MM.1S (cell line): Measurements from ENCODE around the gene THEM4.
A peak's percentile ranks its signal among the peaks of the same experiment; 100 is the strongest.

Source experiments
- DNase-seq: peaks from one replicate; pipeline ENCODE4 v3.0.0-alpha.2; 2015
- H2AFZ ChIP-seq: fragments of 300-600 bp; sonication (generic); 2 replicates; pipeline ENCODE4 v1.6.0; 2016; ENCODE audit warnings: antibody characterized with exemption, low read length
- H3F3A ChIP-seq: fragments of 300-600 bp; sonication (generic); 2 replicates; pipeline ENCODE4 v1.6.1; 2016; ENCODE audit warnings: mild to moderate bottlenecking, antibody characterized with exemption, low read length, moderate library complexity, mixed read lengths; ENCODE audit not compliant: insufficient read depth
- H3K27ac ChIP-seq: fragments of 300-600 bp; sonication (generic); 2 replicates; pipeline ENCODE4 v1.5.1; 2016; ENCODE audit warnings: mild to moderate bottlenecking, low read length
- H3K27me3 ChIP-seq: fragments of 300-600 bp; sonication (generic); replicated peaks from 2 replicates; pipeline ENCODE4 v1.6.0; 2016; ENCODE audit warnings: low read length; ENCODE audit not compliant: insufficient read depth
- H3K36me3 ChIP-seq: fragments of 300-600 bp; sonication (generic); replicated peaks from 2 replicates; pipeline ENCODE4 v1.6.1; 2016; ENCODE audit warnings: mild to moderate bottlenecking, low read length, mixed read lengths; ENCODE audit not compliant: insufficient read depth
- H3K4me1 ChIP-seq: fragments of 300-600 bp; sonication (generic); 2 replicates; pipeline ENCODE4 v1.6.1; 2016; ENCODE audit warnings: low read length, mixed read lengths
- H3K4me2 ChIP-seq: fragments of 300-600 bp; sonication (generic); 2 replicates; pipeline ENCODE4 v1.6.0; 2016; ENCODE audit warnings: low read depth, low read length
- H3K4me3 ChIP-seq: fragments of 300-600 bp; sonication (generic); 2 replicates; pipeline ENCODE4 v1.5.1; 2016; ENCODE audit warnings: low read length, mixed read lengths
- H3K79me2 ChIP-seq: fragments of 300-600 bp; sonication (generic); 2 replicates; pipeline ENCODE4 v1.6.1; 2016; ENCODE audit warnings: mixed run types, low read length, mixed read lengths
- H3K9ac ChIP-seq: fragments of 300-600 bp; sonication (generic); 2 replicates; pipeline ENCODE4 v1.6.1; 2016; ENCODE audit warnings: low read length, mixed read lengths
- H3K9me2 ChIP-seq: fragments of 300-600 bp; sonication (generic); replicated peaks from 2 replicates; pipeline ENCODE4 v1.6.1; 2016; ENCODE audit warnings: mild to moderate bottlenecking, low read length, mixed read lengths; ENCODE audit not compliant: insufficient read depth
- H3K9me3 ChIP-seq: fragments of 300-600 bp; sonication (generic); replicated peaks from 2 replicates; pipeline ENCODE4 v1.6.1; 2016; ENCODE audit warnings: mild to moderate bottlenecking, low read length, mixed read lengths; ENCODE audit not compliant: insufficient read depth
- H4K20me1 ChIP-seq: fragments of 300-600 bp; sonication (generic); 2 replicates; pipeline ENCODE4 v1.6.1; 2016; ENCODE audit warnings: mild to moderate bottlenecking, low read length, moderate library complexity, mixed read lengths; ENCODE audit not compliant: insufficient read depth
- CTCF ChIP-seq: fragments of 300-600 bp; sonication (generic); IDR thresholded peaks from 2 replicates; pipeline ENCODE4 v1.5.1; 2016; ENCODE audit warnings: antibody characterized with exemption, low read length, mixed read lengths
- EZH2 ChIP-seq: fragments of 300-600 bp; sonication (generic); optimal IDR thresholded peaks from 2 replicates; pipeline ENCODE3; 2017; ENCODE audit warnings: low read depth, mild to moderate bottlenecking, antibody characterized with exemption, low read length, mixed read lengths
- EZH2phosphoT487 ChIP-seq: fragments of 300-600 bp; sonication (generic); IDR thresholded peaks from 2 replicates; pipeline ENCODE4 v1.6.1; 2018; ENCODE audit warnings: antibody characterized with exemption, low read length

THEM4 gene

DNA sequence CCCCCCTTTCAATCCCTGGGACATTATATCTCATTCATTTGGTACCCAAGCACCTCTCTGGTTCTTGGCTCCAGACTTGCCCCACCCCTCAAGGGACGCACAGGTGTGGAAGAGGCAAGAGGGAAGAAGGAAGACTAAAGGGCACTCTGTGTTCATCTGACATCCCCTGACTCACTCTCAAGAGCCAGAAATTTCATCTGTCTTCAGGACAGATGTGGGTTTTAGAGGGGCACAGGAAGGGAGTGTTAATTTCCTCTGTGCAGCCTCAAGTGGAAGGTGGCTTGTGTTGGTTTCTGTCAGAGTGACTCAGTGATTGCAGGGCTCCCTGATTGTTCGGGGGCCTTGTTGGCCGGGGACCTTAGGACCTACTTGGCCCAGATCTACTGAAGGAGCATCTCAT lies 72.1 kb downstream of the THEM4 start:
- no peak overlapping the region for H3K4me3 ChIP-seq
- H3K79me2 ChIP-seq, result no peaks in the 10 kb centered on the region
- H3K36me3 ChIP-seq, result no peaks in the 10 kb centered on the region
- H3K4me1 ChIP-seq, result peaks cover 43% of the 10 kb centered on the region
- DNase-seq, result no peak
- TF ChIP-seq EZH2 (no peak), EZH2phosphoT487 (no peak), CTCF (no peak)
- peak overlapping the region; percentile 32; the same call in 1 of the 2 replicates for H3K27ac ChIP-seq
- H2AFZ ChIP-seq, result peak overlapping the region; percentile 7
- H4K20me1 ChIP-seq, result no peaks in the 10 kb centered on the region
- peak overlapping the region; percentile 14; the same call in 1 of the 2 replicates for H3K4me2 ChIP-seq
- H3K9me2 ChIP-seq, result no peaks in the 10 kb centered on the region
- no peak overlapping the region for H3K9ac ChIP-seq
- no peaks in the 10 kb centered on the region for H3K9me3 ChIP-seq
- peaks cover 21% of the 10 kb centered on the region for H3F3A ChIP-seq
- no peaks in the 10 kb centered on the region for H3K27me3 ChIP-seq

DNA sequence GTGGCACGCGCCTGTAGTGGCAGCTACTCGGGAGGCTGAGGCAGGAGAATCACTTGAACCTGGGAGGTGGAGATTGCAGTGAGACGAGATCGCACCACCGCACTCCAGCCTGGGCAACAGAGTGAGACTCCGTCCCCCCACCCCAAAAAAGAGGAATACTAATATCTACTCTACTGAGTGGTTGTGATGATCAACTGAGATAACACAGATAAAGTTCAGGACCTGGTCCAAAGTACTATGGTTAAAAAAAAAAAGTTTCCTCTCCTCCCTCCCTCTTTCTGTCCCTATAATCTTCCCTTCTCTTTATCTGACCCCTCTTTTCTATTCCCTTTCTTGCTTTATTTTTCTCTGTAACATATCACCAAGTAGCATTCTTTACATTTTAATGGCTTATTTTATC lies 73.7 kb downstream of the THEM4 start:
- Histone ChIP-seq H4K20me1 (no peaks in the 10 kb centered on the region), H3K4me1 (peaks cover 53% of the 10 kb centered on the region), H3K4me2 (no peak overlapping the region), H3K27ac (no peak overlapping the region), H3K9me3 (no peaks in the 10 kb centered on the region), H3K9me2 (no peaks in the 10 kb centered on the region), H2AFZ (no peak overlapping the region), H3K4me3 (no peak overlapping the region), H3F3A (peaks cover 17% of the 10 kb centered on the region), H3K9ac (no peak overlapping the region), H3K27me3 (no peaks in the 10 kb centered on the region), H3K79me2 (no peaks in the 10 kb centered on the region), H3K36me3 (no peaks in the 10 kb centered on the region)
- no peak for TF ChIP-seq EZH2
- TF ChIP-seq EZH2phosphoT487, result no peak
- no peak for DNase-seq

DNA sequence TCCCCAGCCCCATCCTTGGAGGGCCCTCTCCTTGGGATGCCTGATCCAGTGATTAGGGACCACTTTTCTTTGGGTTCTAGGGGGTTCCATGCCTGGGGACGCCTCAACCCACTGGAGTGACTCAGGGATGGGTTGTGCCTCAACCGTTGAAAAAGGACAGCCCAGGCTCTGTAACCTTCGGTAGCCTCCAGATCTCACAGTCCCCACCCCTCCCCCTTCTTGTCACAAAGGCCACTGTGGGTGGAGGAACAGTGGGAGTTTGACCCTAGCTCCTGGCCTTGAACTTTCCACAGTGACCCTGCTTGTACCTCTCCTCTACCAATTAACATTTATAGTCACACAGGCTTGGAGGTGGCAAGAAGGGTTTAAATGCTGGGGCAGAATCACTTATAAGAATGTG lies 75.1 kb downstream of the THEM4 start:
- no peak for DNase-seq
- H3K36me3 ChIP-seq, result no peaks in the 10 kb centered on the region
- H3K9ac ChIP-seq, result no peak overlapping the region
- H3K9me3 ChIP-seq, result no peaks in the 10 kb centered on the region
- H3K4me2 ChIP-seq, result no peak overlapping the region
- 0 out of 2 replicates have a peak overlapping the region, but pooled peaks have one; percentile 12 for H2AFZ ChIP-seq
- peaks cover 15% of the 10 kb centered on the region for H3F3A ChIP-seq
- no peak overlapping the region for H3K27ac ChIP-seq
- H4K20me1 ChIP-seq, result no peaks in the 10 kb centered on the region
- H3K79me2 ChIP-seq, result no peaks in the 10 kb centered on the region
- H3K9me2 ChIP-seq, result no peaks in the 10 kb centered on the region
- H3K4me1 ChIP-seq, result peaks cover 55% of the 10 kb centered on the region
- H3K4me3 ChIP-seq, result no peak overlapping the region
- no peaks in the 10 kb centered on the region for H3K27me3 ChIP-seq
- TF ChIP-seq EZH2 (no peak), EZH2phosphoT487 (no peak), CTCF (no peak)

GRCh38 chr1:151833172-151833900 lies 76.0 kb downstream of the THEM4 start:
- H3K36me3 ChIP-seq, result no peaks in the 10 kb centered on the region
- H3K4me3 ChIP-seq, result no peak overlapping the region
- H2AFZ ChIP-seq, result no peak overlapping the region
- H3F3A ChIP-seq, result peaks cover 12% of the 10 kb centered on the region
- peaks cover 54% of the 10 kb centered on the region for H3K4me1 ChIP-seq
- no peak overlapping the region for H3K27ac ChIP-seq
- H3K9me3 ChIP-seq, result no peaks in the 10 kb centered on the region
- no peaks in the 10 kb centered on the region for H3K79me2 ChIP-seq
- TF ChIP-seq EZH2phosphoT487 (no peak), CTCF (no peak), EZH2 (no peak)
- H3K9ac ChIP-seq, result no peak overlapping the region
- no peak for DNase-seq
- no peaks in the 10 kb centered on the region for H3K27me3 ChIP-seq
- no peaks in the 10 kb centered on the region for H3K9me2 ChIP-seq
- no peak overlapping the region for H3K4me2 ChIP-seq
- no peaks in the 10 kb centered on the region for H4K20me1 ChIP-seq
